ENCODE results near the gene UBL3. TPM values are rescaled to one million over a fixed set of nuclear protein-coding genes. Genes with fewer than 3 reads are reported as not detected.

Gene UBL3
- total RNA-seq, 2 experiments from 2014 or later, result 39.5 to 41.9 TPM

- Mint-ChIP-seq H3K27me3 (no peaks in the 10 kb centered on the region), H3K36me3 (ENCODE audit: low read depth) (peaks cover 43% of the 10 kb centered on the region), H3K9me3 (no peaks in the 10 kb centered on the region), H3K4me3 (no peak overlapping the region), H3K4me1 (ENCODE audit: low read depth) (peaks cover 44% of the 10 kb centered on the region), H3K27ac (peak overlapping the region; percentile 57)
- DNase-seq (peak in 1 of 14 experiments; percentile 15), ATAC-seq (ENCODE audit: poor library complexity) (peak; percentile 37)
- Histone ChIP-seq H3K4me3 (ENCODE audit: low read length) (no peak overlapping the region), H3K9me3 (ENCODE audit: control insufficient read depth in 1 of 2, insufficient read depth in 1 of 2, low read length in 2 of 2) (no peaks in the 10 kb centered on the region), H3K27me3 (ENCODE audit: control insufficient read depth in 1 of 2, insufficient read depth in 2 of 2, low read length in 2 of 2) (no peaks in the 10 kb centered on the region), H3K27ac (ENCODE audit: low read depth in 1 of 2, low read length in 2 of 2) (no peak overlapping the region), H3K4me1 (ENCODE audit: insufficient read depth, low read length) (peaks cover 11% of the 10 kb centered on the region), H3K36me3 (ENCODE audit: insufficient read depth, low read length) (peaks cover 15% of the 10 kb centered on the region)
- CTCF ChIA-PET, result interaction anchor here (1.6 kb wide), 1 partner anchor 351 kb away, joined by 4 read pairs; no protein-coding TSS in a partner anchor
- TF ChIP-seq CTCF (IDR thresholded peaks at IDR 0.05), result no peak
- POLR2A ChIA-PET, result interaction anchor here (1.4 kb wide), 1 partner anchor 7 kb away, joined by 3 read pairs; no protein-coding TSS in a partner anchor
- intact Hi-C loops (cut with DNase I, micrococcal nuclease), result loop anchor here in 1 of 2 experiments (10.0 kb wide), 1 partner anchor 691 kb away; no protein-coding TSS in a partner anchor
These were observed 86.8 kb downstream of the UBL3 start for GRCh38 chr13:29763436-29764180.

GRCh38 chr13:29761815-29762214, 88.6 kb downstream of the UBL3 start:
- no peak overlapping the region for H3K27ac ChIP-seq (ENCODE audit: low read depth in 1 of 2, low read length in 2 of 2)
- no peak overlapping the region for H3K4me3 Mint-ChIP-seq
- H3K27me3 Mint-ChIP-seq, result no peaks in the 10 kb centered on the region
- intact Hi-C loops (cut with DNase I, micrococcal nuclease), result loop anchor here in 1 of 2 experiments (10.0 kb wide), 1 partner anchor 693 kb away; no protein-coding TSS in a partner anchor
- peak overlapping the region; percentile 3 for H3K27ac Mint-ChIP-seq
- no peak overlapping the region for H3K4me3 ChIP-seq (ENCODE audit: low read length)
- peaks cover 29% of the 10 kb centered on the region for H3K36me3 Mint-ChIP-seq (ENCODE audit: low read depth)
- TF ChIP-seq CTCF (IDR thresholded peaks at IDR 0.05), result no peak
- peaks cover 13% of the 10 kb centered on the region for H3K4me1 ChIP-seq (ENCODE audit: insufficient read depth, low read length)
- no peaks in the 10 kb centered on the region for H3K27me3 ChIP-seq (ENCODE audit: control insufficient read depth in 1 of 2, insufficient read depth in 2 of 2, low read length in 2 of 2)
- H3K9me3 Mint-ChIP-seq, result no peaks in the 10 kb centered on the region
- ATAC-seq (ENCODE audit: poor library complexity), result no peak
- POLR2A ChIA-PET, result interaction anchor here (0.9 kb wide), 1 partner anchor 9 kb away, joined by 3 read pairs; no protein-coding TSS in a partner anchor
- peaks cover 47% of the 10 kb centered on the region for H3K4me1 Mint-ChIP-seq (ENCODE audit: low read depth)
- DNase-seq, result no peak
- CTCF ChIA-PET, result no interaction called here
- H3K9me3 ChIP-seq (ENCODE audit: control insufficient read depth in 1 of 2, insufficient read depth in 1 of 2, low read length in 2 of 2), result no peaks in the 10 kb centered on the region
- peaks cover 8% of the 10 kb centered on the region for H3K36me3 ChIP-seq (ENCODE audit: insufficient read depth, low read length)

DNA sequence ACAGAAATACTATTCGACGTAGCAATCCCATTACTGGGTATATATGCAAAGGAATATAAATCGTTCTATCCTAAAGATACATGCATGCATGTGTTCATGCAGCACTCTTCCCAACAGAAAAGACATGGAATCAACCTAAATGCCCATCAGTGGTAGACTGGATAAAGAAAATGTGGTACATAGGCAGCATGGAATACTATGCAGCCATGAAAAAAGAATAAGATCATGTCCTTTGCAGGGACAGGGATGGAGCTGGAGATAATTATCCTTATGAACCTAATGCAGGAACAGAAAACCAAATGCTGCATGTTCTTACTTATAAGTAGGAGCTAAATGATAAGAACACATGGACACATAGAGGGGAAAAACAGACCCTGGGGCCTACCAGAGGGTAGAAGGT, 89.3 kb downstream of the UBL3 start:
- no peak for DNase-seq
- Mint-ChIP-seq H3K27ac (peak overlapping the region; percentile 3), H3K27me3 (no peaks in the 10 kb centered on the region), H3K4me1 (ENCODE audit: low read depth) (peaks cover 47% of the 10 kb centered on the region), H3K9me3 (no peaks in the 10 kb centered on the region), H3K4me3 (no peak overlapping the region), H3K36me3 (ENCODE audit: low read depth) (peaks cover 22% of the 10 kb centered on the region)
- intact Hi-C loops (cut with DNase I, micrococcal nuclease), result loop anchor here in 1 of 2 experiments (10.0 kb wide), 1 partner anchor 694 kb away; no protein-coding TSS in a partner anchor
- Histone ChIP-seq H3K4me1 (ENCODE audit: insufficient read depth, low read length) (peaks cover 13% of the 10 kb centered on the region), H3K27me3 (ENCODE audit: control insufficient read depth in 1 of 2, insufficient read depth in 2 of 2, low read length in 2 of 2) (no peaks in the 10 kb centered on the region), H3K36me3 (ENCODE audit: insufficient read depth, low read length) (peaks cover 2% of the 10 kb centered on the region), H3K4me3 (ENCODE audit: low read length) (no peak overlapping the region), H3K27ac (ENCODE audit: low read depth in 1 of 2, low read length in 2 of 2) (no peak overlapping the region), H3K9me3 (ENCODE audit: control insufficient read depth in 1 of 2, insufficient read depth in 1 of 2, low read length in 2 of 2) (no peaks in the 10 kb centered on the region)
- no peak for ATAC-seq (ENCODE audit: poor library complexity)
- ChIA-PET CTCF (no interaction called here), POLR2A (interaction anchor here (0.9 kb wide), 1 partner anchor 10 kb away, joined by 3 read pairs; no protein-coding TSS in a partner anchor)
- TF ChIP-seq CTCF (IDR thresholded peaks at IDR 0.05), result no peak

Data from CD4-positive, alpha-beta T cell (primary cell).